HepG2 (cell line): ENCODE measurements around the gene GINM1. TPM values are rescaled to one million over a fixed set of nuclear protein-coding genes. Genes with fewer than 3 reads are reported as not detected.

Experiments used
- ARID2 ChIP-seq: sonication (generic); formaldehyde crosslinking; IDR thresholded peaks from 2 replicates; pipeline ENCODE4 v1.8.1; 2022; ENCODE audit warnings: mild to moderate bottlenecking, missing genetic modification reagents, borderline replicate concordance
- ETV6 ChIP-seq: sonication (generic); formaldehyde crosslinking; conservative IDR thresholded peaks from 2 replicates; pipeline ENCODE4 v1.4.0; 2020; ENCODE audit warnings: missing genetic modification reagents
- FOSL2 ChIP-seq: sonication (generic); formaldehyde crosslinking; IDR thresholded peaks from 2 replicates; pipeline ENCODE4 v1.4.0; 2020; ENCODE audit warnings: missing genetic modification reagents
- KLF13 ChIP-seq: sonication (generic); formaldehyde crosslinking; IDR thresholded peaks from 2 replicates; pipeline ENCODE4 v1.4.0; 2020; ENCODE audit warnings: mild to moderate bottlenecking, missing genetic modification reagents
- NCOA5 ChIP-seq: sonication (generic); formaldehyde crosslinking; IDR thresholded peaks from 2 replicates; pipeline ENCODE4 v1.4.0; 2020; ENCODE audit warnings: missing genetic modification reagents
- NFKBIZ ChIP-seq: IDR thresholded peaks from 2 replicates; pipeline ENCODE4 v1.6.1; 2018; ENCODE audit warnings: missing genetic modification reagents, missing compliant biosample characterization
- NFRKB ChIP-seq: fragments of 450-650 bp; IDR thresholded peaks from 2 replicates; pipeline ENCODE4 v1.6.1; 2017
- PCBP1 ChIP-seq: fragments of 200-400 bp; formaldehyde crosslinking; IDR thresholded peaks from 2 replicates; pipeline ENCODE4 v1.6.1; 2017; ENCODE audit warnings: mild to moderate bottlenecking, low read depth, low read length, borderline replicate concordance
- PHF8 ChIP-seq: sonication (generic); formaldehyde crosslinking; IDR thresholded peaks from 2 replicates; pipeline ENCODE4 v1.5.0; 2020; ENCODE audit warnings: missing genetic modification reagents
- SIN3B ChIP-seq: fragments of 150-350 bp; IDR thresholded peaks from 2 replicates; pipeline ENCODE4 v1.6.1; 2014; ENCODE audit warnings: low read length
- SMC3 ChIP-seq: IDR thresholded peaks from 2 replicates; pipeline ENCODE4 v1.6.1; 2011; ENCODE audit warnings: low read length, improper control_type of control experiment
- TBX2 ChIP-seq: sonication (generic); formaldehyde crosslinking; IDR thresholded peaks from 2 replicates; pipeline ENCODE4 v1.5.0; 2020; ENCODE audit warnings: missing genetic modification reagents, mild to moderate bottlenecking, borderline replicate concordance
- TCF12 ChIP-seq, 2 experiments: fragments of 450-650 bp in 1 of 2; sonication (generic) in 1 of 2; formaldehyde crosslinking in 1 of 2; IDR thresholded peaks; 2 replicates each; pipeline versions ENCODE4 v1.6.1 to v1.8.0; 2017 to 2022; ENCODE audit warnings: antibody characterized with exemption in 1 of 2, mild to moderate bottlenecking in 1 of 2, missing genetic modification reagents in 1 of 2, moderate library complexity in 1 of 2
- U2AF2 ChIP-seq: fragments of 200-400 bp; formaldehyde crosslinking; IDR thresholded peaks from 2 replicates; pipeline ENCODE4 v1.6.1; 2017; ENCODE audit warnings: low read depth, mild to moderate bottlenecking, low read length
- ZMAT3 ChIP-seq: sonication (generic); formaldehyde crosslinking; conservative IDR thresholded peaks from 2 replicates; pipeline ENCODE4 v1.7.0; 2021; ENCODE audit warnings: missing genetic modification reagents
- ZNF343 ChIP-seq: sonication (generic); formaldehyde crosslinking; IDR thresholded peaks from 2 replicates; pipeline ENCODE4 v1.4.0; 2020; ENCODE audit warnings: mild to moderate bottlenecking, missing genetic modification reagents
- ZNF354B ChIP-seq: sonication (generic); formaldehyde crosslinking; IDR thresholded peaks from 2 replicates; pipeline ENCODE4 v1.8.0; 2022; ENCODE audit warnings: mild to moderate bottlenecking, missing genetic modification reagents
- ZNF468 ChIP-seq: sonication (generic); formaldehyde crosslinking; IDR thresholded peaks from 2 replicates; pipeline ENCODE4 v1.8.0; 2022; ENCODE audit warnings: mild to moderate bottlenecking, moderate library complexity, missing genetic modification reagents
- ZNF589 ChIP-seq: sonication (generic); formaldehyde crosslinking; conservative IDR thresholded peaks from 2 replicates; pipeline ENCODE4 v1.8.0; 2022; ENCODE audit warnings: mild to moderate bottlenecking, moderate library complexity, missing genetic modification reagents
- ZNF768 ChIP-seq: sonication (generic); formaldehyde crosslinking; IDR thresholded peaks from 2 replicates; pipeline ENCODE4 v1.4.0; 2020; ENCODE audit warnings: missing genetic modification reagents
- polyA plus RNA-seq, 8 experiments: library from polyadenylated mRNA; depleted of rRNA in 3 of 8; stranded (reverse) in 7 of 8; unstranded in 1 of 8; fragments of >200 nt; fragmentation: Illumina TruSeq in 4 of 8; extraction: Trizol in 4 of 8; gene quantifications; 2 replicates each; pipeline versions ENCODE4 v1.2.1 to v1.2.3, GENCODE V29; 2011 to 2016; ENCODE audit warnings: low read depth in 4 of 8, missing spikeins in 1 of 8, mixed read lengths in 1 of 8; ENCODE audit not compliant: insufficient read depth in 1 of 8
- total RNA-seq, 5 experiments: library from RNA; depleted of rRNA; stranded (reverse); fragments of >200 nt; fragmentation: Illumina TruSeq; extraction: Trizol; gene quantifications; 2 replicates each; pipeline ENCODE4 v1.2.3, GENCODE V29; 2016; ENCODE audit warnings: low read depth in 1 of 5
- TF ChIP-seq, protein P1 (sequence below): sonication (generic); formaldehyde crosslinking; IDR thresholded peaks from 2 replicates; pipeline ENCODE4 v1.9.0; 2021; ENCODE audit warnings: missing genetic modification reagents, borderline replicate concordance
- TF ChIP-seq, protein P2 (sequence below): sonication (generic); formaldehyde crosslinking; IDR thresholded peaks from 2 replicates; pipeline ENCODE4 v1.8.0; 2022; ENCODE audit warnings: mild to moderate bottlenecking, missing genetic modification reagents
- TF ChIP-seq, protein P3 (sequence below): sonication (generic); formaldehyde crosslinking; IDR thresholded peaks from 2 replicates; pipeline ENCODE4 v1.4.0; 2020; ENCODE audit warnings: missing genetic modification reagents

Gene GINM1
- total and polyA plus RNA-seq, 2 of the 13 experiments (the other 11 are each of a cell fraction or from before 2014, with no cell fraction given) = 19.4 to 27.5 TPM

DNA sequence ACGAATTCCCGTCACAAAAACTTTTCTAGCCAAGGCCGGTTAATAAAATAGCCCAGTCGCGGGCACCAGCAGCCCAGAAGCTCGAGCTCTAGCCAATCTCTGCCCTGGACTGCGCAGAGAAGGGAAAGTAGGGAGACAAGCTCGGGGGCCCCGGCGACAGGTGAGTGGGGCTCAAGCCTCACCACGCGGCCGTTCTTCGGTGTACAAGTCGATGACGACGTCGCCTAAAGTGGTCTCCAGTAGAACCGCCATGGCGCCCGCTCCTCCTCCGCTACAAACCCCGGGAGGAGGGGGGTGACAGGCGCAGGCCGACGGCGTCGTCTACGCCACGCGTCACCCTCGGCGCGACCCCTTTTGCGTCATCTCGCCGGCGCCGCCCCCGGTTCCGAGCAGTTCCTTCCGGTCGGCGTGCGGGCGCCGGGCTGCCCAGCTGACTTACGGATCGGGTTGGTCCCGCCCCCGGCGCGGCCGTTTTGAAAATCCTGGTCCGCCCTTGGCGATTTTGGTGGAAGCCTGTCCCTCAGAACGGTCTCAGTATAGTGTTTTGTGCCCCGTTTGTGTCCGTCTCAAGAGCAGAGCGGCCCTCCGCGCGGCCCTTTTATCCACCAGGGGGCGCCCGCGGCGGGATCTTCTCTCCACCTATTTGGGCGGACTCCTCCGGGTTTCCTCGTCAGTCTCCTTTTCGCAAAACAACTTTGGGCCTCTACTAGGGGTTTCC, 20.3 kb upstream of the GINM1 start, which contains the start of gene PPIL4 (continued):
- TF ChIP-seq, protein P1, sequence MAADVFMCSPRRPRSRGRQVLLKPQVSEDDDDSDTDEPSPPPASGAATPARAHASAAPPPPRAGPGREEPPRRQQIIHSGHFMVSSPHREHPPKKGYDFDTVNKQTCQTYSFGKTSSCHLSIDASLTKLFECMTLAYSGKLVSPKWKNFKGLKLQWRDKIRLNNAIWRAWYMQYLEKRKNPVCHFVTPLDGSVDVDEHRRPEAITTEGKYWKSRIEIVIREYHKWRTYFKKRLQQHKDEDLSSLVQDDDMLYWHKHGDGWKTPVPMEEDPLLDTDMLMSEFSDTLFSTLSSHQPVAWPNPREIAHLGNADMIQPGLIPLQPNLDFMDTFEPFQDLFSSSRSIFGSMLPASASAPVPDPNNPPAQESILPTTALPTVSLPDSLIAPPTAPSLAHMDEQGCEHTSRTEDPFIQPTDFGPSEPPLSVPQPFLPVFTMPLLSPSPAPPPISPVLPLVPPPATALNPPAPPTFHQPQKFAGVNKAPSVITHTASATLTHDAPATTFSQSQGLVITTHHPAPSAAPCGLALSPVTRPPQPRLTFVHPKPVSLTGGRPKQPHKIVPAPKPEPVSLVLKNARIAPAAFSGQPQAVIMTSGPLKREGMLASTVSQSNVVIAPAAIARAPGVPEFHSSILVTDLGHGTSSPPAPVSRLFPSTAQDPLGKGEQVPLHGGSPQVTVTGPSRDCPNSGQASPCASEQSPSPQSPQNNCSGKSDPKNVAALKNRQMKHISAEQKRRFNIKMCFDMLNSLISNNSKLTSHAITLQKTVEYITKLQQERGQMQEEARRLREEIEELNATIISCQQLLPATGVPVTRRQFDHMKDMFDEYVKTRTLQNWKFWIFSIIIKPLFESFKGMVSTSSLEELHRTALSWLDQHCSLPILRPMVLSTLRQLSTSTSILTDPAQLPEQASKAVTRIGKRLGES (CRISPR knock-in tag) = no peak
- peak; percentile 73 for TF ChIP-seq ZNF589 (CRISPR knock-in tag)
- TF ChIP-seq FOSL2 = peak; percentile 66; the same call in 1 of the 2 replicates
- peak; percentile 85 for TF ChIP-seq ZMAT3 (CRISPR knock-in tag)
- TF ChIP-seq PCBP1 = 0 out of 2 replicates have a peak, but pooled peaks have one; percentile 62
- no peak for TF ChIP-seq TCF12 (IDR thresholded peaks at IDR 0.05)
- TF ChIP-seq TCF12 (CRISPR knock-in tag; IDR thresholded peaks at IDR 0.05) = no peak
- 0 out of 2 replicates have a peak, but pooled peaks have one; percentile 76 for TF ChIP-seq NFKBIZ (CRISPR knock-in tag)
- TF ChIP-seq ZNF343 (CRISPR knock-in tag) = peak; percentile 20; the same call in 1 of the 2 replicates
- TF ChIP-seq KLF13 (CRISPR knock-in tag) = no peak
- 0 out of 2 replicates have a peak, but pooled peaks have one; percentile 38 for TF ChIP-seq ZNF354B (CRISPR knock-in tag)
- TF ChIP-seq NCOA5 (CRISPR knock-in tag) = no peak
- peak; percentile 79 for TF ChIP-seq ETV6
- TF ChIP-seq, protein P2, sequence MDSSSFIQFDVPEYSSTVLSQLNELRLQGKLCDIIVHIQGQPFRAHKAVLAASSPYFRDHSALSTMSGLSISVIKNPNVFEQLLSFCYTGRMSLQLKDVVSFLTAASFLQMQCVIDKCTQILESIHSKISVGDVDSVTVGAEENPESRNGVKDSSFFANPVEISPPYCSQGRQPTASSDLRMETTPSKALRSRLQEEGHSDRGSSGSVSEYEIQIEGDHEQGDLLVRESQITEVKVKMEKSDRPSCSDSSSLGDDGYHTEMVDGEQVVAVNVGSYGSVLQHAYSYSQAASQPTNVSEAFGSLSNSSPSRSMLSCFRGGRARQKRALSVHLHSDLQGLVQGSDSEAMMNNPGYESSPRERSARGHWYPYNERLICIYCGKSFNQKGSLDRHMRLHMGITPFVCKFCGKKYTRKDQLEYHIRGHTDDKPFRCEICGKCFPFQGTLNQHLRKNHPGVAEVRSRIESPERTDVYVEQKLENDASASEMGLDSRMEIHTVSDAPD = 0 out of 2 replicates have a peak, but pooled peaks have one; percentile 76
- no peak for TF ChIP-seq ZNF468 (CRISPR knock-in tag)
- peak; percentile 90 for TF ChIP-seq NFRKB
- peak; percentile 93 for TF ChIP-seq TBX2 (CRISPR knock-in tag)
- TF ChIP-seq ZNF768 (CRISPR knock-in tag) = 0 out of 2 replicates have a peak, but pooled peaks have one; percentile 55
- TF ChIP-seq SMC3 = no peak
- peak; percentile 94 for TF ChIP-seq PHF8
- TF ChIP-seq, protein P3, sequence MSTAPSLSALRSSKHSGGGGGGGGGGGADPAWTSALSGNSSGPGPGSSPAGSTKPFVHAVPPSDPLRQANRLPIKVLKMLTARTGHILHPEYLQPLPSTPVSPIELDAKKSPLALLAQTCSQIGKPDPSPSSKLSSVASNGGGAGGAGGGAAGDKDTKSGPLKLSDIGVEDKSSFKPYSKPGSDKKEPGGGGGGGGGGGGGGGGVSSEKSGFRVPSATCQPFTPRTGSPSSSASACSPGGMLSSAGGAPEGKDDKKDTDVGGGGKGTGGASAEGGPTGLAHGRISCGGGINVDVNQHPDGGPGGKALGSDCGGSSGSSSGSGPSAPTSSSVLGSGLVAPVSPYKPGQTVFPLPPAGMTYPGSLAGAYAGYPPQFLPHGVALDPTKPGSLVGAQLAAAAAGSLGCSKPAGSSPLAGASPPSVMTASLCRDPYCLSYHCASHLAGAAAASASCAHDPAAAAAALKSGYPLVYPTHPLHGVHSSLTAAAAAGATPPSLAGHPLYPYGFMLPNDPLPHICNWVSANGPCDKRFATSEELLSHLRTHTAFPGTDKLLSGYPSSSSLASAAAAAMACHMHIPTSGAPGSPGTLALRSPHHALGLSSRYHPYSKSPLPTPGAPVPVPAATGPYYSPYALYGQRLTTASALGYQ (CRISPR knock-in tag) = peak; percentile 69
- peak; percentile 80; the same call in 1 of the 2 replicates for TF ChIP-seq U2AF2
- TF ChIP-seq SIN3B = peak; percentile 99
- TF ChIP-seq ARID2 = peak; percentile 87
